Skeletal muscle tissue (tissue), 4 donors: ENCODE results near the gene NLRC5. TPM values are rescaled to one million over a fixed set of nuclear protein-coding genes. Genes with fewer than 3 reads are reported as not detected.

ENCODE experiments used
- H3K27ac ChIP-seq: one replicate; pipeline ENCODE4 v1.7.0; 2013; ENCODE audit warnings: mild to moderate bottlenecking, low read depth, low read length, inconsistent platforms
- H3K27me3 ChIP-seq, 3 donors: one replicate each; pipeline ENCODE4 v1.7.0; 2013; ENCODE audit warnings: low read length in 3 of 3; ENCODE audit not compliant: control insufficient read depth in 3 of 3, insufficient read depth in 3 of 3
- H3K36me3 ChIP-seq, 3 donors: one replicate each; pipeline ENCODE4 v1.7.0; 2013; ENCODE audit warnings: low read length in 3 of 3; ENCODE audit not compliant: control insufficient read depth in 3 of 3, insufficient read depth in 3 of 3
- H3K4me1 ChIP-seq, 3 donors: one replicate each; pipeline ENCODE4 v1.7.0; 2013; ENCODE audit warnings: low read length in 3 of 3, mild to moderate bottlenecking in 3 of 3; ENCODE audit not compliant: control insufficient read depth in 3 of 3, insufficient read depth in 3 of 3
- H3K4me3 ChIP-seq, 3 donors: one replicate each; pipeline ENCODE4 v1.7.0; 2013; ENCODE audit warnings: low read length in 3 of 3
- H3K9ac ChIP-seq, 3 donors: one replicate each; pipeline ENCODE4 v1.7.0; 2013; ENCODE audit warnings: low read length in 3 of 3, mild to moderate bottlenecking in 3 of 3, moderate library complexity in 2 of 3, low read depth in 1 of 3
- H3K9me3 ChIP-seq, 3 donors: one replicate each; pipeline ENCODE4 v1.7.0; 2013; ENCODE audit warnings: low read length in 3 of 3; ENCODE audit not compliant: control insufficient read depth in 3 of 3
- total RNA-seq: library from RNA; depleted of rRNA; stranded (reverse); fragments of >200 nt; gene quantifications from one replicate; pipeline ENCODE4 v1.2.3, GENCODE V29; 2014
- donor health status: Osteomylitis.

The NLRC5 gene
- total RNA-seq, 1 donor from 2014 or later, result 5.7 TPM

DNA sequence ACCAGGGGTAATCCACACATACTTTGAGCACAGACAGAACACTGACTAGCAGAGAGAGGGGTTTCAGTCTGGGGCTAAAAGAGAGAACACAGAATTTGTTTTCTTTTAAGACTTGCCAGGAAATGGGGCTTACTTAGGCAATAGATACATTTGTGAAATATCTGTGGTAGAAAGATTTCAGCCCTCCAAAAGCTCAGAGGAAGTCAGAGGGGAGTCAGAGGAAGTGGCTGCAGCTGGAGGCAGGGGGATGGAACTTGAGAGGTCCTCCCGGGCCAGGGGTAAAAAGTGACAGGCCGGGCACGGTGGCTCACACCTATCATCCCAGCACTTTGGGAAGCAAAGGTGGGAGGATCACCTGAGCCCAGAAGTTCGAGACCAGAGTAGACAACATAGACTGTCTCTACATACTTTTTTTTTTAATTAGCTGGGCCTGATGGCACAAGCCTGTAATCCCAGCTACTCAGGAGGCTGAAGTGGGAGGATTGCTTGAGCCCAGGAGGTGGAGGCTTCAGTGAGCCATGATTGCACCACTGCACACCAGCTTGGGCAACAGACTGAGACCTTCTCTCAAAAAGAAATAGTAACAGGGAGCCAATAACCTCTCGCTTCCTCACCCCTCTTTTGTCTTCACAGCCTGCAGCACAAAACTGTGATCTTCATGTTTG is 49.9 kb downstream of the NLRC5 start:
- H3K9ac ChIP-seq, result no peak overlapping the region
- H3K36me3 ChIP-seq, result peaks cover 7 to 13% (median 12%) of the 10 kb centered on the region in 3 donors
- peaks cover 0 to 5% (median 3%) of the 10 kb centered on the region in 3 donors for H3K4me1 ChIP-seq
- no peaks in the 10 kb centered on the region for H3K9me3 ChIP-seq
- H3K27me3 ChIP-seq, result no peaks in the 10 kb centered on the region
- no peak overlapping the region for H3K27ac ChIP-seq
- no peak overlapping the region for H3K4me3 ChIP-seq

DNA sequence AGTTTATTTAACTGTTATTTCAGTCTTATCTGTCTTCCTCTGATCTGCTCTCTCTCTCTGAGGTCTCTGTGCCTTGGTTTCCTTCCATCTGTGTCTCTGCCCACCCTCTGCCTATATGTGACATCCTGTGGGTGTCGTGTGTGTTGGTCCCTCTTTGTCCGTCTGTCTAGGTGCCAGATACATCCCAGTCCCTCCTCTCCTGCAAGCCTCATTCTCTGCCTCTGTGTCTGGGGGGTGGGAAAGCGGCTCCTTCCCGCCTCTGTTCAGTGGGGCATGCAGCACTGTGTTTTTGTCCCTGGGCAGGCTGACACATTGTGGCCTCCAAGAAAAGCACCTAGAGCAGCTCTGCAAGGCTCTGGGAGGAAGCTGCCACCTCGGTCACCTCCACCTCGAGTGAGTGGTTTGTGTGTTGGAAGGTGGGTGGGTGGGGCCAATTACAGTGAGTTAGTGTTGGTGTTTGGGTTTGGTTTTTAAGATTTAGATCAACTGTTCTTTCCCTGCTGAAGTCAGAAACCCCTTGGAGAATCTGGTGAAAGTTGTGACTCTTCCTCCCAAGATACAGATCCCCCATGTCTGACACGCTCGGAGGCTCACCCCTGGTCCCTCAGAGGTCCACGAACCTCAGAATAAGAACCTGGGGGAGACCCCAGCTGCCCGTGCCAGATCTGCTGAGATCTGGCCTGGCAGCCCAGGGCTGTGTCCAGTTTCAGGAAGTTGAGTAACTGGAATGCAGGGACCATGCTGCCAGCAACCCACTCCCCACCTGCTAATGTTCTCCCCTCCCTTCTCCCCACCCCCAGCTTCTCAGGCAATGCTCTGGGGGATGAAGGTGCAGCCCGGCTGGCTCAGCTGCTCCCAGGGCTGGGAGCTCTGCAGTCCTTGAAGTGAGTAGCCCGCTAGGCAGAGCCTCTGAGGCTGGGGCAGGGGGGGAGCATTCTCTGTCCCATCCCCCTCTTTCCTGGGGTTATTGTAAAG is 52.1 kb downstream of the NLRC5 start:
- Histone ChIP-seq H3K4me1 (peaks cover 3 to 13% (median 10%) of the 10 kb centered on the region in 3 donors), H3K9me3 (no peaks in the 10 kb centered on the region), H3K27me3 (no peaks in the 10 kb centered on the region), H3K27ac (no peak overlapping the region), H3K36me3 (peaks cover 5 to 10% (median 9%) of the 10 kb centered on the region in 3 donors), H3K9ac (no peak overlapping the region), H3K4me3 (no peak overlapping the region)

DNA sequence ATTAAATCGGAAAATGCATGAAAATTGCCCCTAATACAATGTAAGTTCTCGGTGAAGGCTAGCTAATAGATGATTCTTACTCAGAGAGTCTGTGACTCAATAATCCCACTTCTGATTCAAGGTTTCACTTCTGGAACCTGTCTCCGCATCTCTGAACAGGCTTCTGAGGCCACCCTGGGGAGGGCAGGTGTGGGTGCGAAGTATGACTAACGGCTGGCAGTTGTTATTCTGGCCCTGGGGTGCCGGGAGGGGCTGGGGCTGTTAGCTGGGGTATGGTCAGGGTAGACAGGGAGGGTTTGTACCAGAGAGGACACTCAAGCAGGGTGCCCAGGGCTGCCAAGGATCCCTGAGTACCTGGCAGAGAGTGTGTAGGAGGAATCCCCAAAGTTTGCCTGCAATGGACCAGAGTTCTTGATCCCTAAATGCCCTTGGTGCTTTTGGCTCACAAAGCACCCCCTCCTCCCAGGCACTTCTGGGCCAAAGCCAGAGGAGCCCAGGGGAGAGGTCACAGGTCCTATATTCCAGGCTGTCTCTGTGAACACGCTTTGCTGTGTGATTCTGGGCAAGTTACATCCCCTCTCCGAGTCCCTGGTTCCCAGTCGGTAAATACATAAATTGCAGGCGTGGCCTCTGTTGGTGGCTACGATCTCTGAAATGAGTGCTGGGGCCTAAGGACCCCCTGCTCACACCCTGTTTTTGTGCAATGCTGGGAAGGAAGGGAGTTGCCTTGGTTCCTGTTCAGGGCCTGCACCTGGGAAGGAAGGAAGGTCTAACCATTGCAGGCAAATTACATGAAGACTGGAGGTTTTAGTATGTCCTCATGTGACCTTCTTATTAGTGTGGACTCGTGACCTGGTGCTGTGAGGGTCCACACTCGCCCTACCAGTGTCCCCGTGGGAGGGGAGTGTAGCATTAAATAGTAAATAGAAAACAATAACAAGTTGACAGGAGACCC is 53.1 kb downstream of the NLRC5 start:
- H3K4me1 ChIP-seq, result peaks cover 3 to 13% (median 10%) of the 10 kb centered on the region in 3 donors
- peak overlapping the region in 1 of 3 donors; percentile 25 for H3K9ac ChIP-seq
- no peak overlapping the region for H3K27ac ChIP-seq
- no peaks in the 10 kb centered on the region for H3K9me3 ChIP-seq
- peaks cover 5 to 9% (median 7%) of the 10 kb centered on the region in 3 donors for H3K36me3 ChIP-seq
- H3K27me3 ChIP-seq, result no peaks in the 10 kb centered on the region
- H3K4me3 ChIP-seq, result no peak overlapping the region

DNA sequence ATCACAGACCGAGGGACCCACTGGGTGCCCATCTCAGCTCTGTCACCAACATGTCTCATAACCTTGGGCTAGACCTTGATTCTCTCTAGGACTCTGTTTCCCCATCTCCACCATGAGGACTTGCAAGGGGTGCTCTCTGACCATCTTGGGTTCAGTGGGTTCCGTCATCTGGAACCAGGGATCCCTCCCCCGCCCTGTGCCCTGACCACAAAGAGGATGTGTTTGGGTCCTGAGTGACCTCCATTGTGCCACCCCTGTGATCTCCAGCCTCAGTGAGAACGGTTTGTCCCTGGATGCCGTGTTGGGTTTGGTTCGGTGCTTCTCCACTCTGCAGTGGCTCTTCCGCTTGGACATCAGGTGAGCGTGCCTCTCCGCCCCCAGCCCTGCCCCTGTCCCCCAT is 53.9 kb downstream of the NLRC5 start:
- no peak overlapping the region for H3K27ac ChIP-seq
- H3K27me3 ChIP-seq, result no peaks in the 10 kb centered on the region
- peaks cover 5 to 9% (median 5%) of the 10 kb centered on the region in 3 donors for H3K36me3 ChIP-seq
- no peaks in the 10 kb centered on the region for H3K9me3 ChIP-seq
- H3K9ac ChIP-seq, result no peak overlapping the region
- peaks cover 3 to 13% (median 10%) of the 10 kb centered on the region in 3 donors for H3K4me1 ChIP-seq
- H3K4me3 ChIP-seq, result no peak overlapping the region

DNA sequence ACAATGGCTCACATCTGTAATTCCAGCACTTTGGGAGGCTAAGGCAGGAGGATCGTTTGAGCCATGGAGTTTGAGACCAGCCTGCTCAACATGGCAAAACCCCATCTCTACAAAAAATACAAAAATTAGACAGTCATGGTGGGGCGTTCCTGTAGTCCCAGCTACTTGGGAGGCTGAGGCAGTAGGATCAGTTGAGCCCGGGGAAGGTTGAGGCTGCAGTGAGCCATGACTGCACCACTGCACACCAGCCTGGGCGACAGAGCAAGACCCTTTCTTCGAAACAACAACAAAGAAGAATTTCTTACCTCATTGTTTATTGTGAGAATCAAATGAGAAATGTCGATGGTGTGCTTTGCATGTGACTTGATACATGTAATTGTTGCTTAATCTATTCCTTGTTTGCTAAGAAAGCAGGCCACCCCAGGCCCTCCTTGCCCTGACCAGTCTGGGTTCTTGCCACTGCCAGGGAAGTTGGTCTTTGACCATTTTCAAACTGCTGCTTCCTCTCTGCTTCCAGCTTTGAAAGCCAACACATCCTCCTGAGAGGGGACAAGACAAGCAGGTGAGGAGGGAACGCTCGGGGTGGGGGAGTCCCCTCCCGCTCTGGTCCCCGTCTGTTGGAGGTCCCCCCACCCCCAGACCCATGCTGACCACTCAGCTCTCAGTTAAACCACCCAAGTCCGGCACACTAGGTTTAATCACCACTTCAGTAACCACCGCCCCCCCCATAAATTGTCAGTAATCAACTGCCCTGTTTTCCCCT is 55.8 kb downstream of the NLRC5 start:
- H3K36me3 ChIP-seq, result peaks cover 5 to 11% (median 5%) of the 10 kb centered on the region in 3 donors
- H3K27me3 ChIP-seq, result no peaks in the 10 kb centered on the region
- no peaks in the 10 kb centered on the region for H3K9me3 ChIP-seq
- H3K4me1 ChIP-seq, result peaks cover 3 to 13% (median 10%) of the 10 kb centered on the region in 3 donors
- H3K4me3 ChIP-seq, result peak overlapping the region; percentile 16 to 54 (median 51)
- peak overlapping the region in 2 of 3 donors; percentile 32 to 77 for H3K9ac ChIP-seq
- H3K27ac ChIP-seq, result no peak overlapping the region

DNA sequence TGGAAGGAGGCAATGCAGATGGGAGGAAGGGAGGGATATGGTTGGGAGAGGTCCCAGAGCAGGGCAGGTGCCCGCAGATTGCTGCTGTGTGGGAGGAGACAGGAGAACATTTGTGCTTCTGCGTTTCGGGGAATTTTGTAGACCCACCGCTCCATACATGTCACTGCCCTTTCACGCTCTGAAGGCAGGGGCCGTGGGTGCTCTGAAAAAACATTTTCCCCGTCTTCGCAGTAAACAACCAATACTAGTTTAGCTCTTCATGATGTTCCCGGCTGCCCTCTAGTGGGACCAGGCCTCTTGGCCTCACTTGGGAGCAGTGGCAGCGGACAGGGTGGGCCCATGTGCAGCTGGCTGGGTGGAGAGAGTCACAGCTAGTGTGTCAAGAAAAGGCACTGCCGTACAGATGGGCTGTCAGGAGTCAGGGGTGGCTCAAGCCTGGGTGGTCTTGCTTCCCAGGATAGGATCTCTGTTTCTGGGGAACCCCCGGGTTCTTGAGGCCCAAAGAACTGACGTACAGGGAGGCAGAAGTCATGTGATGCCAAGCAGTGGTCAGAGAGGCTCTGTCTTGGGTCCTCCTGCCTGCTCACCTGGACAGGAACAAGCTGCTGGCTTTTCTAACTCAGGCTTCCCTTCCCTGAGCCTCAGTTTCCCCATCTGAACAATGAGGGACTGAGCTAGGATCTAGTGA is 56.5 kb downstream of the NLRC5 start:
- H3K36me3 ChIP-seq, result peaks cover 2 to 7% (median 5%) of the 10 kb centered on the region in 3 donors
- no peak overlapping the region for H3K27ac ChIP-seq
- no peaks in the 10 kb centered on the region for H3K9me3 ChIP-seq
- H3K4me1 ChIP-seq, result peaks cover 3 to 13% (median 10%) of the 10 kb centered on the region in 3 donors
- H3K27me3 ChIP-seq, result no peaks in the 10 kb centered on the region
- peak overlapping the region; percentile 32 to 77 (median 53) for H3K9ac ChIP-seq
- peak overlapping the region; percentile 16 to 54 (median 51) for H3K4me3 ChIP-seq

DNA sequence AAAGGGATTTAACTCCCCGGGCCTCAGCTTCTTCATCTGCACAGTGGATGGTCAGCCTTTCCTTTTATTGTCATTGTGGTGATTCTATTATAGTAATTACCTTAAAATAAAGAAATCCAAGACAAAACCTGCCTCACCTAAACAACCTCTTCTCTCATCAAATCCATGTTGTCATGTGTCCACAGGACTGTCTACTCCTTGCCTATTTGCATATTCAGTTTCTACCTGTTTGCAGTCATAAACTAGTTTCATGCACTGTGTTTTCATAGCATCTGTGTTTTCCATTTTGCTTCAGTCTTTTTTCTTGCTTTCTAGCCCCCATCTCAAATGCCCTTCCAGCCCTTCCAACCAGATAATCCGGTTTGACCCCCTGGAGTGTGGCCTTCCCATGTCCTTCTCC is 58.7 kb downstream of the NLRC5 start:
- H3K9me3 ChIP-seq, result no peaks in the 10 kb centered on the region
- H3K4me1 ChIP-seq, result peaks cover 3 to 8% (median 7%) of the 10 kb centered on the region in 3 donors
- H3K27me3 ChIP-seq, result no peaks in the 10 kb centered on the region
- H3K4me3 ChIP-seq, result no peak overlapping the region
- no peak overlapping the region for H3K27ac ChIP-seq
- H3K9ac ChIP-seq, result no peak overlapping the region
- H3K36me3 ChIP-seq, result peaks cover 2 to 7% (median 5%) of the 10 kb centered on the region in 3 donors

DNA sequence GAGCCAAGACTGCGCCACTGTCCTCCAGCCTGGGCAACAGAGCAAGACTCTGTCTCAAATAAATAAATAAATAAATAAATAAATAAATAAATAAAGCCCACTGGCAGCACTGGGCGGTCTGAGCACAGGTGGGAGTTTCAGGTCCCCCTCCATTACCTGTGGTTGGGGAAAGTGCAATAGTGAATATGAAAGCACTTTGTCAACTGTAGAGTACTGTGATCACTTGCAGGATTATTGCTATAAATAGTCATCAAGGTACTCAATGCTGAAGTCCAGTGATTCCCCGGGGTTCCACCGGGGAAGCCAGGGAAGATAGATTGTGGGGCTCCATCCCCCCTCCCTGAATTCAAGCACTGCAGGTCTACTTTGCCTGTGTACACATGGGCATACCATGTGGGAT is 60.3 kb downstream of the NLRC5 start:
- Histone ChIP-seq H3K9ac (no peak overlapping the region), H3K4me3 (no peak overlapping the region), H3K9me3 (no peaks in the 10 kb centered on the region), H3K27me3 (no peaks in the 10 kb centered on the region), H3K36me3 (peaks cover 0 to 6% (median 0%) of the 10 kb centered on the region in 3 donors), H3K4me1 (peaks cover 3 to 8% (median 7%) of the 10 kb centered on the region in 3 donors), H3K27ac (no peak overlapping the region)
